Fibroblast of lung (primary cell): ENCODE results near the gene SIK3. TPM values are rescaled to one million over a fixed set of nuclear protein-coding genes. Genes with fewer than 3 reads are reported as not detected.

Experiments
- DNase-seq, 2 donors: peaks; one replicate each; pipeline versions ENCODE4 v3.0.0 to v3.0.0-alpha.2; 2010; ENCODE audit warnings: low read depth in 2 of 2
- H2AFZ ChIP-seq: 2 replicates; pipeline ENCODE4 v1.5.1; 2012; ENCODE audit warnings: low read length, control low read depth, inconsistent platforms
- H3K27ac ChIP-seq: 2 replicates; pipeline ENCODE4 v1.5.1; 2011; ENCODE audit warnings: low read length, control low read depth; ENCODE audit not compliant: insufficient read depth
- H3K27me3 ChIP-seq: 2 replicates; pipeline ENCODE4 v1.5.1; 2011; ENCODE audit warnings: mild to moderate bottlenecking, low read length; ENCODE audit not compliant: control insufficient read depth, insufficient read depth
- H3K36me3 ChIP-seq: 2 replicates; pipeline ENCODE4 v1.5.1; 2011; ENCODE audit warnings: low read length; ENCODE audit not compliant: control insufficient read depth, insufficient read depth
- H3K4me1 ChIP-seq: 2 replicates; pipeline ENCODE4 v1.5.1; 2011; ENCODE audit warnings: low read length; ENCODE audit not compliant: control insufficient read depth, insufficient read depth; ENCODE audit errors: extremely low read depth
- H3K4me2 ChIP-seq: 2 replicates; pipeline ENCODE4 v1.5.1; 2011; ENCODE audit warnings: low read length, control low read depth; ENCODE audit not compliant: insufficient read depth; ENCODE audit errors: extremely low read depth
- H3K4me3 ChIP-seq, 4 experiments: fragments of 200-600 bp in 1 of 4; sonication (generic) in 1 of 4; replicated peaks in 1 of 4; 2 replicates each; pipeline ENCODE4 v1.5.1; 2011 to 2016; ENCODE audit warnings: low read length in 4 of 4, low read depth in 3 of 4, mild to moderate bottlenecking in 3 of 4, control low read depth in 2 of 4, inconsistent platforms in 1 of 4, mixed read lengths in 1 of 4; ENCODE audit not compliant: insufficient read depth in 1 of 4; ENCODE audit errors: control extremely low read depth in 1 of 4
- H3K79me2 ChIP-seq: 2 replicates; pipeline ENCODE4 v1.5.1; 2012; ENCODE audit warnings: mild to moderate bottlenecking, low read length, inconsistent platforms; ENCODE audit not compliant: control insufficient read depth, insufficient read depth
- H3K9ac ChIP-seq: 2 replicates; pipeline ENCODE4 v1.5.1; 2011; ENCODE audit warnings: mild to moderate bottlenecking, low read length, control low read depth; ENCODE audit not compliant: insufficient read depth
- H3K9me3 ChIP-seq: 2 replicates; pipeline ENCODE4 v1.5.1; 2012; ENCODE audit warnings: low read depth, low read length; ENCODE audit not compliant: control insufficient read depth, insufficient read depth
- H4K20me1 ChIP-seq: 2 replicates; pipeline ENCODE4 v1.5.1; 2011; ENCODE audit warnings: low read length; ENCODE audit not compliant: control insufficient read depth, insufficient read depth; ENCODE audit errors: extremely low read depth
- CTCF ChIP-seq, 2 donors: IDR thresholded peaks in 1 of 2; conservative IDR thresholded peaks in 1 of 2; 1 replicate in 1 of 2; 2 replicates in 1 of 2; pipeline ENCODE4 v1.5.1; 2011 to 2012; ENCODE audit warnings: low read length in 2 of 2, control low read depth in 1 of 2, inconsistent platforms in 1 of 2, low read depth in 1 of 2, mild to moderate bottlenecking in 1 of 2
- EZH2 ChIP-seq: IDR thresholded peaks from 2 replicates; pipeline ENCODE4 v1.5.1; 2012; ENCODE audit warnings: low read length, control low read depth, mild to moderate bottlenecking; ENCODE audit errors: missing control alignments
- polyA plus RNA-seq, 2 donors: library from polyadenylated mRNA; depleted of rRNA in 1 of 2; stranded (reverse) in 1 of 2; unstranded in 1 of 2; fragments of >200 nt; gene quantifications; 2 replicates each; pipeline ENCODE4 v1.2.1, GENCODE V29; 2011 to 2012; ENCODE audit warnings: missing spikeins in 1 of 2
- total RNA-seq: library from RNA; depleted of rRNA; stranded (reverse); fragments of >200 nt; gene quantifications from 2 replicates; pipeline ENCODE4 v1.2.1, GENCODE V29; 2014

Gene SIK3
- total and polyA plus RNA-seq, 2 donors (not counting 1 experiment from before 2014, with no cell fraction given), result 7.1 to 22.8 TPM

- Histone ChIP-seq H3K36me3 (no peaks in the 10 kb centered on the region), H3K9me3 (no peaks in the 10 kb centered on the region), H4K20me1 (no peaks in the 10 kb centered on the region), H3K27ac (no peak overlapping the region), H3K4me2 (no peak overlapping the region), H3K9ac (no peak overlapping the region), H3K4me1 (peaks cover 9% of the 10 kb centered on the region), H3K79me2 (no peaks in the 10 kb centered on the region), H3K27me3 (no peaks in the 10 kb centered on the region), H2AFZ (no peak overlapping the region), H3K4me3 (no peak overlapping the region)
- TF ChIP-seq CTCF (conservative IDR thresholded peaks at IDR 0.05 in 1 of 2, IDR thresholded peaks at IDR 0.05 in 1 of 2; ENCODE audit: low read depth in 1 of 2, low read length in 2 of 2) (no peak), EZH2 (no peak)
- no peak for DNase-seq
Measured at GRCh38 chr11:116796548-116796947, 301.7 kb downstream of the SIK3 start.

- Histone ChIP-seq H3K4me2 (no peak overlapping the region), H3K27me3 (no peaks in the 10 kb centered on the region), H3K9me3 (no peaks in the 10 kb centered on the region), H3K27ac (no peak overlapping the region), H3K36me3 (no peaks in the 10 kb centered on the region), H2AFZ (no peak overlapping the region), H3K4me3 (no peak overlapping the region), H4K20me1 (no peaks in the 10 kb centered on the region), H3K9ac (no peak overlapping the region), H3K4me1 (peaks cover 9% of the 10 kb centered on the region), H3K79me2 (no peaks in the 10 kb centered on the region)
- TF ChIP-seq EZH2 (no peak), CTCF (conservative IDR thresholded peaks at IDR 0.05 in 1 of 2, IDR thresholded peaks at IDR 0.05 in 1 of 2; ENCODE audit: low read depth in 1 of 2, low read length in 2 of 2) (no peak)
- DNase-seq, result no peak
Measured at GRCh38 chr11:116794851-116795250, 303.4 kb downstream of the SIK3 start.

GRCh38 chr11:116793772-116794097, 304.5 kb downstream of the SIK3 start:
- peak in 1 of 2 donors; percentile 34 for DNase-seq
- Histone ChIP-seq H2AFZ (peak overlapping the region; percentile 39), H3K27ac (no peak overlapping the region)

More at GRCh38 chr11:116793772-116794097, 304.5 kb downstream of the SIK3 start:
- Histone ChIP-seq H4K20me1 (no peaks in the 10 kb centered on the region), H3K4me1 (peaks cover 9% of the 10 kb centered on the region), H3K9me3 (no peaks in the 10 kb centered on the region), H3K9ac (no peak overlapping the region), H3K27me3 (no peaks in the 10 kb centered on the region), H3K79me2 (no peaks in the 10 kb centered on the region), H3K4me2 (no peak overlapping the region), H3K4me3 (no peak overlapping the region), H3K36me3 (no peaks in the 10 kb centered on the region)
- TF ChIP-seq EZH2 (no peak), CTCF (conservative IDR thresholded peaks at IDR 0.05 in 1 of 2, IDR thresholded peaks at IDR 0.05 in 1 of 2; ENCODE audit: low read depth in 1 of 2, low read length in 2 of 2) (no peak)

Other genes with a start within 250 kb of the SIK3 start
- 110 and 112 TPM in 2 replicates for gene PAFAH1B2, start 45.9 kb upstream of the SIK3 start, total RNA-seq
- gene PAFAH1B2, start 45.9 kb upstream of the SIK3 start, polyA plus RNA-seq, result 56.2 and 70.8 TPM in 2 replicates
- 10.3 and 23.5 TPM in 2 replicates for gene SIDT2, start 80.3 kb upstream of the SIK3 start, total RNA-seq
- gene SIDT2, start 80.3 kb upstream of the SIK3 start, polyA plus RNA-seq, result 24.3 and 27.2 TPM in 2 replicates
- 608 and 824 TPM in 2 replicates for gene TAGLN, start 100.9 kb upstream of the SIK3 start, total RNA-seq
- 1,148 and 4,435 TPM in 2 replicates for gene TAGLN, start 100.9 kb upstream of the SIK3 start, polyA plus RNA-seq
- 26.5 and 38.3 TPM in 2 replicates for gene PCSK7, start 133.6 kb upstream of the SIK3 start, total RNA-seq
- 26.8 and 28.2 TPM in 2 replicates for gene PCSK7, start 133.6 kb upstream of the SIK3 start, polyA plus RNA-seq
- 11.3 and 13.4 TPM in 2 replicates for gene RNF214, start 134.2 kb upstream of the SIK3 start, total RNA-seq
- gene RNF214, start 134.2 kb upstream of the SIK3 start, polyA plus RNA-seq, result 12.1 and 12.9 TPM in 2 replicates
- 2.8 and 4.5 TPM in 2 replicates for gene BACE1-AS, start 192.9 kb upstream of the SIK3 start, total RNA-seq
- 3.9 and 4.2 TPM in 2 replicates for gene BACE1-AS, start 192.9 kb upstream of the SIK3 start, polyA plus RNA-seq
- 17.7 and 23.1 TPM in 2 replicates for gene BACE1, start 217.8 kb upstream of the SIK3 start, total RNA-seq
- gene BACE1, start 217.8 kb upstream of the SIK3 start, polyA plus RNA-seq, result 58.1 and 62.7 TPM in 2 replicates
- 29.0 and 33.5 TPM in 2 replicates for gene CEP164, start 229.4 kb upstream of the SIK3 start, total RNA-seq
- gene CEP164, start 229.4 kb upstream of the SIK3 start, polyA plus RNA-seq, result 16.1 and 20.6 TPM in 2 replicates